Mammary epithelial cell (primary cell): ENCODE results near the gene ZSCAN31.

Source experiments
- CTCF ChIP-seq, 2 donors: IDR thresholded peaks in 1 of 2; conservative IDR thresholded peaks in 1 of 2; 2 replicates each; pipeline ENCODE4 v1.5.1; 2011 to 2012; ENCODE audit warnings: inconsistent platforms in 2 of 2, low read length in 2 of 2, mild to moderate bottlenecking in 2 of 2, control low read depth in 1 of 2, low read depth in 1 of 2; ENCODE audit not compliant: insufficient read depth in 1 of 2; ENCODE audit errors: extremely low read depth in 1 of 2
- EZH2 ChIP-seq: IDR thresholded peaks from 2 replicates; pipeline ENCODE4 v1.6.1; 2012; ENCODE audit warnings: low read length, inconsistent platforms, borderline replicate concordance

- no peak for TF ChIP-seq CTCF (conservative IDR thresholded peaks at IDR 0.05 in 1 of 2, IDR thresholded peaks at IDR 0.05 in 1 of 2; ENCODE audit: extremely low read depth in 1 of 2, insufficient read depth in 1 of 2, low read depth in 1 of 2, low read length in 2 of 2)
- TF ChIP-seq EZH2 = no peak
Measured at GRCh38 chr6:28345201-28345600, 9.3 kb upstream of the ZSCAN31 start.
